Measurements from ENCODE around the gene IFT122. TPM values are rescaled to one million over a fixed set of nuclear protein-coding genes. Genes with fewer than 3 reads are reported as not detected.

Gene IFT122
- total RNA-seq, 1 experiment from 2014 or later: 30.0 TPM

GRCh38 chr3:129417326-129417725 lies 22.7 kb upstream of the IFT122 start:
- Mint-ChIP-seq H3K27me3 (ENCODE audit: insufficient read depth, unreplicated experiment) (no peaks in the 10 kb centered on the region), H3K27ac (ENCODE audit: unreplicated experiment) (no peak overlapping the region), H3K36me3 (ENCODE audit: insufficient read depth, unreplicated experiment) (no peaks in the 10 kb centered on the region), H3K4me3 (ENCODE audit: unreplicated experiment) (no peak overlapping the region), H3K4me1 (ENCODE audit: low read depth, unreplicated experiment) (peaks cover 19% of the 10 kb centered on the region), H3K9me3 (ENCODE audit: unreplicated experiment) (no peaks in the 10 kb centered on the region)
- POLR2A ChIA-PET: no interaction called here
- no peaks in the 10 kb centered on the region for H3K9me3 ChIP-seq
- H3K27me3 ChIP-seq (replicated peaks; ENCODE audit: control insufficient read depth, insufficient read depth, low read length): no peaks in the 10 kb centered on the region
- CTCF ChIA-PET: interaction anchor here (0.7 kb wide), 1 partner anchor 14 kb away, joined by 5 read pairs; no protein-coding TSS in a partner anchor
- H3K4me3 ChIP-seq (ENCODE audit: low read depth, low read length): no peak overlapping the region
- no peaks in the 10 kb centered on the region for H3K36me3 ChIP-seq (ENCODE audit: control insufficient read depth, insufficient read depth, low read length)
- DNase-seq: no peak
- intact Hi-C loops (cut with micrococcal nuclease; ENCODE audit: unreplicated experiment): no loop called here
- TF ChIP-seq, protein P1, sequence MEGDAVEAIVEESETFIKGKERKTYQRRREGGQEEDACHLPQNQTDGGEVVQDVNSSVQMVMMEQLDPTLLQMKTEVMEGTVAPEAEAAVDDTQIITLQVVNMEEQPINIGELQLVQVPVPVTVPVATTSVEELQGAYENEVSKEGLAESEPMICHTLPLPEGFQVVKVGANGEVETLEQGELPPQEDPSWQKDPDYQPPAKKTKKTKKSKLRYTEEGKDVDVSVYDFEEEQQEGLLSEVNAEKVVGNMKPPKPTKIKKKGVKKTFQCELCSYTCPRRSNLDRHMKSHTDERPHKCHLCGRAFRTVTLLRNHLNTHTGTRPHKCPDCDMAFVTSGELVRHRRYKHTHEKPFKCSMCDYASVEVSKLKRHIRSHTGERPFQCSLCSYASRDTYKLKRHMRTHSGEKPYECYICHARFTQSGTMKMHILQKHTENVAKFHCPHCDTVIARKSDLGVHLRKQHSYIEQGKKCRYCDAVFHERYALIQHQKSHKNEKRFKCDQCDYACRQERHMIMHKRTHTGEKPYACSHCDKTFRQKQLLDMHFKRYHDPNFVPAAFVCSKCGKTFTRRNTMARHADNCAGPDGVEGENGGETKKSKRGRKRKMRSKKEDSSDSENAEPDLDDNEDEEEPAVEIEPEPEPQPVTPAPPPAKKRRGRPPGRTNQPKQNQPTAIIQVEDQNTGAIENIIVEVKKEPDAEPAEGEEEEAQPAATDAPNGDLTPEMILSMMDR (IDR thresholded peaks at IDR 0.05; ENCODE audit: insufficient read depth in 1 of 2, low read depth in 1 of 2, low read length in 1 of 2, severe bottlenecking in 1 of 2, unreplicated experiment in 1 of 2): no peak
- no TSS peak for BruUV-seq (replicated peaks)
- H3K4me1 ChIP-seq: peaks cover 19% of the 10 kb centered on the region

DNA sequence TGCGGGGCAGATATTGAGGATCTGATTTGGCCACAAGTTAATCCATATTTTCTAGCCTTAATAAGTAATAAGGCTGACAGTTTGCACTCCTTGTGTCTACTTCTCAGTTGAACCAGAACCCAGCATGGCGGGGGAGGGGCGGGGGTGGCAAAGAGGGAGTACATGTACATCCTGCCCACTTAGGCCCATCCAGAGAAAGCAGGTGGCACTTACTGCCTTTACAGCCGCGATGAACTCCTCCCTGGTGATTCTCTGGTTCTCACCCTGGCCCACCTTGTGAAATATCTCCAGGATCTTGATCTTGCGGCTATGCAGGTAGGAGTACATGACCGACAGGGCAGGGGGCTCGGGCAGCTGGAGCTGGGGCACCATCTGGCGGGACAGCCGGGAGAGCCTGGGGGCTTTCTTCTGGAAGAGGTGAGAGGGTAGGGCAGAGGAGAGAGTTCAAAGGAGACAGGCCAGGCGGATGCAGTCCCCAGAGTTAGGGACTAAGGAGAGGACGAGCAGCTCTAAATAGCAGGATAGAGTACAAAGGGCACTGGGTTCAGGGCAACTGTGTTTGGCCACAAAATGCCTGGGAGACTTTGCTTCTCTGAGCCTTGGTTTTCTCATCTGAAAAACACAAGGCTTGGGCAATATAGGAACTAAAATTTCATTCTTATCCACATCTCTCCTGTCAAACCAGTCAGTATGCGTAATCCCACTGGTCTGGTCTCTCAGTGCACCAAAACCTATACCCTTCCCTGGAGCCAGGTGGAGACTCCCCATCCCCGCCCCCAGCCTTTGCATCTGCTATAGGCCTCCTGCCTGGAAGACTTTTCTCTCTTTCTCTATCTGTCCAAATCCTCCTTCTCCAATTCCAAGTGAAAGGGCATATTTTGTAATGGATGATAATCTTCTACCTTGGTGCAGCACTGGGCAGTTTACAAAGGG lies 21.7 kb upstream of the IFT122 start:
- H3K9me3 Mint-ChIP-seq (ENCODE audit: unreplicated experiment): no peaks in the 10 kb centered on the region
- H3K27me3 Mint-ChIP-seq (ENCODE audit: insufficient read depth, unreplicated experiment): no peaks in the 10 kb centered on the region
- no peaks in the 10 kb centered on the region for H3K9me3 ChIP-seq
- H3K36me3 ChIP-seq (ENCODE audit: control insufficient read depth, insufficient read depth, low read length): no peaks in the 10 kb centered on the region
- H3K27ac Mint-ChIP-seq (ENCODE audit: unreplicated experiment): no peak overlapping the region
- intact Hi-C loops (cut with micrococcal nuclease; ENCODE audit: unreplicated experiment): no loop called here
- H3K4me1 ChIP-seq: peaks cover 12% of the 10 kb centered on the region
- no peaks in the 10 kb centered on the region for H3K36me3 Mint-ChIP-seq (ENCODE audit: insufficient read depth, unreplicated experiment)
- H3K4me3 Mint-ChIP-seq (ENCODE audit: unreplicated experiment): no peak overlapping the region
- BruUV-seq (replicated peaks): no TSS peak
- H3K4me3 ChIP-seq (ENCODE audit: low read depth, low read length): no peak overlapping the region
- no peaks in the 10 kb centered on the region for H3K27me3 ChIP-seq (replicated peaks; ENCODE audit: control insufficient read depth, insufficient read depth, low read length)
- CTCF ChIA-PET: interaction anchor here (0.7 kb wide), 1 partner anchor 15 kb away, joined by 5 read pairs; no protein-coding TSS in a partner anchor
- POLR2A ChIA-PET: no interaction called here
- TF ChIP-seq, protein P1 (IDR thresholded peaks at IDR 0.05; ENCODE audit: insufficient read depth in 1 of 2, low read depth in 1 of 2, low read length in 1 of 2, severe bottlenecking in 1 of 2, unreplicated experiment in 1 of 2): no peak
- peaks cover 18% of the 10 kb centered on the region for H3K4me1 Mint-ChIP-seq (ENCODE audit: low read depth, unreplicated experiment)
- peak in 1 of 2 experiments; percentile 22 for DNase-seq

GRCh38 chr3:129419476-129419875 lies 20.5 kb upstream of the IFT122 start:
- no peaks in the 10 kb centered on the region for H3K36me3 Mint-ChIP-seq (ENCODE audit: insufficient read depth, unreplicated experiment)
- DNase-seq: no peak
- no TSS peak for BruUV-seq (replicated peaks)
- no peak overlapping the region for H3K4me3 Mint-ChIP-seq (ENCODE audit: unreplicated experiment)
- Histone ChIP-seq H3K36me3 (ENCODE audit: control insufficient read depth, insufficient read depth, low read length) (no peaks in the 10 kb centered on the region), H3K9me3 (no peaks in the 10 kb centered on the region), H3K4me1 (peaks cover 6% of the 10 kb centered on the region; the same call in 1 of the 2 replicates), H3K27me3 (replicated peaks; ENCODE audit: control insufficient read depth, insufficient read depth, low read length) (no peaks in the 10 kb centered on the region), H3K4me3 (ENCODE audit: low read depth, low read length) (no peak overlapping the region)
- intact Hi-C loops (cut with micrococcal nuclease; ENCODE audit: unreplicated experiment): no loop called here
- peaks cover 23% of the 10 kb centered on the region for H3K4me1 Mint-ChIP-seq (ENCODE audit: low read depth, unreplicated experiment)
- CTCF ChIA-PET: no interaction called here
- H3K27me3 Mint-ChIP-seq (ENCODE audit: insufficient read depth, unreplicated experiment): no peaks in the 10 kb centered on the region
- no peak overlapping the region for H3K27ac Mint-ChIP-seq (ENCODE audit: unreplicated experiment)
- TF ChIP-seq, protein P1 (IDR thresholded peaks at IDR 0.05; ENCODE audit: insufficient read depth in 1 of 2, low read depth in 1 of 2, low read length in 1 of 2, severe bottlenecking in 1 of 2, unreplicated experiment in 1 of 2): no peak
- H3K9me3 Mint-ChIP-seq (ENCODE audit: unreplicated experiment): no peaks in the 10 kb centered on the region
- POLR2A ChIA-PET: no interaction called here
